BLaER1 treated with 17β-estradiol and CSF1 and Interleukin-3, amounts not matched to agents 10 nM and 100 nM (cell line): ENCODE data around the gene NXN.
"Not testable (repeated sequence)": the region's sequence is repeated elsewhere in the genome, so short reads cannot be mapped to it uniquely, and the experiment has no call there.

ENCODE experiments used
- H3K27ac ChIP-seq, 11 experiments: shearing (Covaris generic); formaldehyde crosslinking; 2 replicates each; pipeline ENCODE4 v1.8.1; 2022
- H3K27me3 ChIP-seq, 11 experiments: shearing (Covaris generic); formaldehyde crosslinking; 2 replicates each; pipeline ENCODE4 v1.8.1; 2022
- H3K36me3 ChIP-seq, 11 experiments: shearing (Covaris generic); formaldehyde crosslinking; 2 replicates each; pipeline ENCODE4 v1.8.1; 2022
- H3K4me1 ChIP-seq, 10 experiments: shearing (Covaris generic); formaldehyde crosslinking; 2 replicates each; pipeline ENCODE4 v1.8.1; 2022
- H3K4me2 ChIP-seq, 11 experiments: shearing (Covaris generic); formaldehyde crosslinking; 2 replicates each; pipeline ENCODE4 v1.8.1; 2022
- H3K4me3 ChIP-seq, 10 experiments: shearing (Covaris generic); formaldehyde crosslinking; 2 replicates each; pipeline ENCODE4 v1.8.1; 2022
- H3K9ac ChIP-seq, 11 experiments: shearing (Covaris generic); formaldehyde crosslinking; 2 replicates each; pipeline ENCODE4 v1.8.1; 2022
- H3K9me3 ChIP-seq, 11 experiments: shearing (Covaris generic); formaldehyde crosslinking; replicated peaks in 1 of 11; 2 replicates each; pipeline ENCODE4 v1.8.1; 2022
- H4K20me1 ChIP-seq, 11 experiments: shearing (Covaris generic); formaldehyde crosslinking; 2 replicates each; pipeline ENCODE4 v1.8.1; 2022
- Cebpa-rat ChIP-seq, 11 experiments: shearing (Covaris generic); IDR thresholded peaks; 2 replicates each; pipeline ENCODE4 v1.8.1; 2022

Gene NXN

GRCh38 chr17:789160-789840, 190.3 kb downstream of the NXN start:
- no peak for TF ChIP-seq Cebpa-rat (IDR thresholded peaks at IDR 0.05)
- no peaks in the 10 kb centered on the region for H3K27me3 ChIP-seq
- peaks cover 56 to 85% (median 74%) of the 10 kb centered on the region in 11 experiments for H3K36me3 ChIP-seq
- H3K27ac ChIP-seq, result no peak overlapping the region
- H3K4me1 ChIP-seq, result peaks cover 9 to 32% (median 23%) of the 10 kb centered on the region in 10 experiments
- H3K4me2 ChIP-seq, result no peak overlapping the region
- H3K9ac ChIP-seq, result no peak overlapping the region
- H4K20me1 ChIP-seq, result peaks cover 0 to 86% (median 32%) of the 10 kb centered on the region in 11 experiments; a peak in 15 of 22 replicates
- H3K9me3 ChIP-seq, result no peaks in the 10 kb centered on the region
- H3K4me3 ChIP-seq, result no peak overlapping the region

- no peak for TF ChIP-seq Cebpa-rat (IDR thresholded peaks at IDR 0.05)
- peaks cover 59 to 92% (median 81%) of the 10 kb centered on the region in 11 experiments for H3K36me3 ChIP-seq
These were observed 191.0 kb downstream of the NXN start for GRCh38 chr17:788551-788950.

GRCh38 chr17:787641-788221, 191.8 kb downstream of the NXN start:
- Histone ChIP-seq H3K4me1 (peaks cover 21 to 34% (median 25%) of the 10 kb centered on the region in 10 experiments), H3K36me3 (peaks cover 58 to 97% (median 80%) of the 10 kb centered on the region in 11 experiments), H3K9ac (no peak overlapping the region), H3K27ac (no peak overlapping the region), H3K4me2 (no peak overlapping the region), H4K20me1 (peaks cover 0 to 86% (median 34%) of the 10 kb centered on the region in 11 experiments; a peak in 16 of 22 replicates), H3K9me3 (no peaks in the 10 kb centered on the region), H3K27me3 (no peaks in the 10 kb centered on the region), H3K4me3 (no peak overlapping the region)
- no peak for TF ChIP-seq Cebpa-rat (IDR thresholded peaks at IDR 0.05)

More at GRCh38 chr17:788551-788950, 191.0 kb downstream of the NXN start:
- H3K9ac ChIP-seq, result no peak overlapping the region
- peaks cover 17 to 35% (median 24%) of the 10 kb centered on the region in 10 experiments for H3K4me1 ChIP-seq
- no peak overlapping the region for H3K4me2 ChIP-seq
- H4K20me1 ChIP-seq, result peaks cover 0 to 85% (median 34%) of the 10 kb centered on the region in 11 experiments; a peak in 16 of 22 replicates
- no peak overlapping the region for H3K4me3 ChIP-seq
- H3K27me3 ChIP-seq, result no peaks in the 10 kb centered on the region
- H3K9me3 ChIP-seq, result no peaks in the 10 kb centered on the region
- no peak overlapping the region for H3K27ac ChIP-seq

- not testable (repeated sequence) for H3K27ac ChIP-seq, H3K27me3 ChIP-seq, H3K4me2 ChIP-seq, H3K4me3 ChIP-seq, H3K9me3 ChIP-seq
- Histone ChIP-seq H4K20me1 (peaks cover 0 to 69% (median 27%) of the 10 kb centered on the region in 11 experiments; a peak in 15 of 22 replicates), H3K4me1 (peaks cover 26 to 31% (median 28%) of the 10 kb centered on the region in 10 experiments), H3K36me3 (peaks cover 41 to 79% (median 62%) of the 10 kb centered on the region in 11 experiments), H3K9ac (0 out of 22 replicates have a peak overlapping the region, but pooled peaks of 1 of the 11 experiments have one; percentile 6)
These were observed 193.7 kb downstream of the NXN start for GRCh38 chr17:785901-786300.

- peaks cover 29 to 38% (median 33%) of the 10 kb centered on the region in 10 experiments for H3K4me1 ChIP-seq
- no peaks in the 10 kb centered on the region for H3K27me3 ChIP-seq
- no peaks in the 10 kb centered on the region for H3K9me3 ChIP-seq
- peaks cover 32 to 68% (median 49%) of the 10 kb centered on the region in 11 experiments for H3K36me3 ChIP-seq
- peak overlapping the region in 1 of 10 experiments; percentile 97; a peak in 1 of 20 replicates for H3K4me3 ChIP-seq
- H4K20me1 ChIP-seq, result peaks cover 0 to 71% (median 27%) of the 10 kb centered on the region in 11 experiments; a peak in 16 of 22 replicates
- H3K9ac ChIP-seq, result peak overlapping the region in 8 of 11 experiments; percentile 29 to 93 (median 88); a peak in 9 of 22 replicates
- TF ChIP-seq Cebpa-rat (IDR thresholded peaks at IDR 0.05), result no peak
- peak overlapping the region; percentile 85 to 98 (median 96); a peak in 21 of 22 replicates for H3K4me2 ChIP-seq
- no peak overlapping the region for H3K27ac ChIP-seq
These were observed 195.4 kb downstream of the NXN start for GRCh38 chr17:784143-784542.

DNA sequence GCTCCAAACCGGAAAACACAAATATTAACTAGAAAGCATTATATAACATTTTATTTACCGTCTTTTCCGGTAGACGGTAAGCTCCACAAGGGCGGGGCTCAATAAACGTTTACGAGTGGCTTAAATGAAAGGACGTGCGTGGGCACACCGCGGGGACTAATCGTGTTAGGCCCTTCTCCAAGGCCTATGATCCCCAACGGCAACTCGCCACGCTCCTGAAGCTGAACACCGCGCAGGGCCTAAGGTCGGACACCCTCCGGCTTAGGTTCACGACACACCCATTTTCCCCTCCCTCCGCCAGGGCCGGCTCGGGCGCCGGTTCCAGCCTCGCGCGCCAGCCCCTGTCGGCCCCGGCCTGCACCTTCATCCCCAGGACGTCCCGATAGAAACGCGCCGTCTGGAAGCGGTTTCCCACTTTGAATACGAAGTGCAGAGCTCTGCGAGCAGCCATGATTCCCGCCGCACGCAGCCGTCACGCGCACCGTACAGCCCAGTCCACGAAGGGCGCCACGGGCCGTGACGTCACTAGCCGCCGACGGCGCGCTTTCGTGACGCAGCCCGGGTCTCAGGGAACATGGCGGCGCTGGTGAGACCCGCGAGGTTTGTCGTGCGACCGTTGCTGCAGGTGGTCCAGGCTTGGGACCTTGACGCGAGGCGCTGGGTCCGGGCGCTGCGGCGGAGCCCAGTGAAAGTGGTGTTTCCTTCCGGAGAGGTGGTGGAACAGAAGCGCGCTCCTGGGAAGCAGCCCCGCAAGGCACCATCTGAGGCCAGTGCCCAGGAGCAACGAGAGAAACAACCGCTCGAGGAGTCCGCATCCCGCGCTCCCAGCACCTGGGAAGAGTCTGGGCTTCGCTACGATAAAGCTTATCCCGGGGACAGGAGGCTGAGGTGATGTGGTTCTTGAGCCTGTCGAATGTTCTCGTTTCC, 197.5 kb downstream of the NXN start, which contains the start of the genes GLOD4 and MRM3:
Gene GLOD4 (minus strand): TSS at position 476 of the 927 bp plus-strand sequence. CDS start 25 bp downstream, at position 451.
Gene MRM3 (plus strand): TSS at position 549 of the 927 bp plus-strand sequence. CDS start 26 bp downstream, at position 575.
- Histone ChIP-seq H3K36me3 (peaks cover 31 to 68% (median 49%) of the 10 kb centered on the region in 11 experiments), H3K9me3 (no peaks in the 10 kb centered on the region), H3K9ac (peak within 1 kb of the TSS; percentile 79 to 93 (median 88)), H4K20me1 (peaks cover 8 to 73% (median 32%) of the 10 kb centered on the region in 11 experiments; a peak in 17 of 22 replicates), H3K4me1 (peaks cover 29 to 38% (median 33%) of the 10 kb centered on the region in 10 experiments), H3K27ac (peak within 1 kb of the TSS; percentile 67 to 87 (median 83)), H3K4me3 (peak within 1 kb of the TSS; percentile 75 to 99 (median 96)), H3K4me2 (peak within 1 kb of the TSS; percentile 85 to 98 (median 97)), H3K27me3 (no peaks in the 10 kb centered on the region)
- TF ChIP-seq Cebpa-rat (IDR thresholded peaks at IDR 0.05), result no peak

DNA sequence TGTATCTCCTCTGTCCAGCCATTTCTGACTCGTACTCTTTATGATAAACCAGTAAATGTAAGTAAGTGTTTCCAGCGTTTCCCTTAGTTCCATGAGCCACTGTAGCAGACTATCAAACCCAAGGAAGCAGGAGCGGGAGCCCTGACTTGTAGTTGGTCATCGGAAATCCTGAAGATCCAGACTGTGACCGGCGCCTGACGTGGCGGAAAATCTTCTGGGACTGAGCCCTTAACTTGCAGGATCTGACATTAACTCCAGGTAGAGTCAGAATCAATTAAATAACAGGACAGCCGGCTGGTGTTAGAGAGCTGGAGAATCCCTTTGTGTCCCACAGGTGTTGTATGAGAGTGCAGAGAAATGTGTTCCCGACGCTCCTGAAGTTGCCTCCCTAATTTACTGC, 201.5 kb downstream of the NXN start:
- Histone ChIP-seq H3K9me3 (no peaks in the 10 kb centered on the region), H4K20me1 (peaks cover 23 to 77% (median 53%) of the 10 kb centered on the region in 11 experiments; a peak in 21 of 22 replicates), H3K27ac (no peak overlapping the region), H3K36me3 (peaks cover 50 to 73% (median 59%) of the 10 kb centered on the region in 11 experiments), H3K27me3 (peaks cover 0 to 7% (median 0%) of the 10 kb centered on the region in 11 experiments; a peak in 1 of 22 replicates), H3K4me3 (no peak overlapping the region), H3K4me2 (no peak overlapping the region), H3K9ac (no peak overlapping the region), H3K4me1 (peaks cover 41 to 56% (median 48%) of the 10 kb centered on the region in 10 experiments)
- no peak for TF ChIP-seq Cebpa-rat (IDR thresholded peaks at IDR 0.05)

- Histone ChIP-seq H4K20me1 (peaks cover 31 to 91% (median 80%) of the 10 kb centered on the region in 11 experiments; a peak in 21 of 22 replicates), H3K36me3 (peaks cover 81 to 99% (median 93%) of the 10 kb centered on the region in 11 experiments), H3K4me3 (no peak overlapping the region), H3K9ac (peak overlapping the region in 3 of 11 experiments; percentile 8 to 39 (median 22); a peak in 1 of 22 replicates), H3K4me1 (peaks cover 32 to 48% (median 44%) of the 10 kb centered on the region in 10 experiments), H3K4me2 (peak overlapping the region; percentile 48 to 79 (median 67)), H3K27ac (no peak overlapping the region), H3K27me3 (peaks cover 0 to 7% (median 0%) of the 10 kb centered on the region in 11 experiments; a peak in 1 of 22 replicates), H3K9me3 (no peaks in the 10 kb centered on the region)
- no peak for TF ChIP-seq Cebpa-rat (IDR thresholded peaks at IDR 0.05)
These were observed 205.3 kb downstream of the NXN start for GRCh38 chr17:774313-774584.
